HG03159 (cell line): ENCODE measurements around the gene CZIB.
"Not testable (repeated sequence)": the region's sequence is repeated elsewhere in the genome, so short reads cannot be mapped to it uniquely, and the experiment has no call there.

Experiments used
- ATAC-seq: cut with Tn5 transposase; IDR thresholded peaks from one replicate; pipeline ENCODE4 v1.9.1; 2021; ENCODE audit warnings: mild to moderate bottlenecking, moderate library complexity; ENCODE audit not compliant: unreplicated experiment

The CZIB gene

GRCh38 chr1:53238197-53239155, 18.0 kb upstream of the CZIB start, which contains the start of gene MAGOH:
MAGOH (minus strand) TSS chr1:53238518; CDS start chr1:53238448, 70 bp downstream.
- peak; percentile 98 for ATAC-seq

GRCh38 chr1:53237638-53238037, 17.2 kb upstream of the CZIB start:
- no peak for ATAC-seq

GRCh38 chr1:53220962-53221286, 490 bp upstream of the CZIB start:
- no peak for ATAC-seq

- ATAC-seq = no peak
These were observed 723 bp downstream of the CZIB start for GRCh38 chr1:53219711-53220110.

- ATAC-seq = no peak
These were observed 2.2 kb downstream of the CZIB start for GRCh38 chr1:53218201-53218600.

- ATAC-seq = no peak
These were observed 6.0 kb downstream of the CZIB start for GRCh38 chr1:53214376-53214940.

GRCh38 chr1:53210954-53211353, 9.5 kb downstream of the CZIB start:
- no peak for ATAC-seq

- ATAC-seq = no peak
These were observed 10.1 kb downstream of the CZIB start for GRCh38 chr1:53210352-53210751.

GRCh38 chr1:53207726-53208125, 12.7 kb downstream of the CZIB start:
- no peak for ATAC-seq

- no peak for ATAC-seq
These were observed 13.6 kb downstream of the CZIB start for GRCh38 chr1:53206735-53207379.

- ATAC-seq = not testable (repeated sequence)
These were observed 14.2 kb downstream of the CZIB start for GRCh38 chr1:53206083-53206685.

GRCh38 chr1:53205496-53205895, 14.9 kb downstream of the CZIB start:
- not testable (repeated sequence) for ATAC-seq

- ATAC-seq = no peak
These were observed 17.0 kb downstream of the CZIB start for GRCh38 chr1:53203466-53203865.

GRCh38 chr1:53198241-53198651, 22.2 kb downstream of the CZIB start:
- no peak for ATAC-seq

GRCh38 chr1:53197291-53198200, 22.9 kb downstream of the CZIB start:
- ATAC-seq = no peak

GRCh38 chr1:53196485-53197290, 23.7 kb downstream of the CZIB start, which contains the start of gene CPT2:
CPT2 (plus strand) TSS chr1:53196824; CDS start chr1:53196944, 120 bp downstream.
- peak; percentile 97 for ATAC-seq

GRCh38 chr1:53196017-53196484, 24.4 kb downstream of the CZIB start:
- ATAC-seq = peak; percentile 29

- ATAC-seq = no peak
These were observed 25.0 kb downstream of the CZIB start for GRCh38 chr1:53195246-53196016.
